H9 (cell line): ENCODE results near the gene NHLH1. TPM values are rescaled to one million over a fixed set of nuclear protein-coding genes. Genes with fewer than 3 reads are reported as not detected.

Experiments
- DNase-seq: peaks from one replicate; pipeline ENCODE4 v3.0.0-alpha.2; 2017
- H2AFZ ChIP-seq: one replicate; pipeline ENCODE4 v1.6.1; 2013; ENCODE audit warnings: mild to moderate bottlenecking, low read length, control low read depth, moderate library complexity
- H2AK5ac ChIP-seq: 2 replicates; pipeline ENCODE4 v1.6.1; 2013; ENCODE audit warnings: low read length, control low read depth, mixed read lengths; ENCODE audit not compliant: insufficient read length
- H2BK120ac ChIP-seq: one replicate; pipeline ENCODE4 v1.6.1; 2013; ENCODE audit warnings: low read depth, mild to moderate bottlenecking, low read length, control low read depth, inconsistent platforms; ENCODE audit not compliant: poor library complexity, severe bottlenecking
- H2BK12ac ChIP-seq: 2 replicates; pipeline ENCODE4 v1.6.1; 2013; ENCODE audit warnings: low read length, control low read depth, mixed read lengths, low read depth; ENCODE audit not compliant: insufficient read length
- H2BK15ac ChIP-seq: 2 replicates; pipeline ENCODE4 v1.6.1; 2013; ENCODE audit warnings: low read depth, low read length, control low read depth
- H2BK20ac ChIP-seq: one replicate; pipeline ENCODE4 v1.6.1; 2013; ENCODE audit warnings: low read depth, mild to moderate bottlenecking, low read length, control low read depth, inconsistent platforms; ENCODE audit not compliant: poor library complexity, severe bottlenecking
- H2BK5ac ChIP-seq: 2 replicates; pipeline ENCODE4 v1.6.1; 2013; ENCODE audit warnings: low read length, control low read depth, mixed read lengths; ENCODE audit not compliant: insufficient read length
- H3K14ac ChIP-seq: 2 replicates; pipeline ENCODE4 v1.6.1; 2013; ENCODE audit warnings: low read length, control low read depth; ENCODE audit not compliant: insufficient read depth
- H3K18ac ChIP-seq: 2 replicates; pipeline ENCODE4 v1.6.1; 2013; ENCODE audit warnings: low read depth, mild to moderate bottlenecking, mixed read lengths, low read length, control low read depth; ENCODE audit not compliant: insufficient read length
- H3K23ac ChIP-seq: 2 replicates; pipeline ENCODE4 v1.6.1; 2013; ENCODE audit warnings: low read length, control low read depth, mixed read lengths, low read depth; ENCODE audit not compliant: insufficient read length
- H3K23me2 ChIP-seq: 2 replicates; pipeline ENCODE4 v1.6.1; 2013; ENCODE audit warnings: low read depth, mild to moderate bottlenecking, mixed read lengths, low read length, control low read depth; ENCODE audit not compliant: insufficient read length, poor library complexity, severe bottlenecking
- H3K27ac ChIP-seq: 2 replicates; pipeline ENCODE4 v1.5.1; 2013; ENCODE audit warnings: low read length, control low read depth, mixed read lengths, low read depth; ENCODE audit not compliant: insufficient read length
- H3K27me3 ChIP-seq: 2 replicates; pipeline ENCODE4 v1.6.1; 2013; ENCODE audit warnings: low read length, control low read depth, inconsistent platforms; ENCODE audit not compliant: insufficient read depth
- H3K4ac ChIP-seq: 2 replicates; pipeline ENCODE4 v1.6.1; 2013; ENCODE audit warnings: low read depth, mild to moderate bottlenecking, control low read depth, inconsistent platforms, low read length, moderate library complexity
- H3K4me1 ChIP-seq: 2 replicates; pipeline ENCODE4 v1.6.1; 2013; ENCODE audit warnings: low read length, control low read depth, inconsistent platforms; ENCODE audit not compliant: insufficient read depth
- H3K4me2 ChIP-seq: 2 replicates; pipeline ENCODE4 v1.6.1; 2013; ENCODE audit warnings: low read length, control low read depth, mixed read lengths; ENCODE audit not compliant: insufficient read length, insufficient read depth
- H3K56ac ChIP-seq: 2 replicates; pipeline ENCODE4 v1.6.1; 2013; ENCODE audit warnings: low read depth, mild to moderate bottlenecking, mixed read lengths, low read length, control low read depth; ENCODE audit not compliant: insufficient read length
- H3K79me1 ChIP-seq: 2 replicates; pipeline ENCODE4 v1.6.1; 2013; ENCODE audit warnings: low read depth, mild to moderate bottlenecking, moderate library complexity, low read length, control low read depth, inconsistent platforms; ENCODE audit not compliant: insufficient read depth, poor library complexity, severe bottlenecking
- H3K79me2 ChIP-seq: 2 replicates; pipeline ENCODE4 v1.6.1; 2013; ENCODE audit warnings: low read length, control low read depth, inconsistent platforms; ENCODE audit not compliant: insufficient read depth
- H3K9ac ChIP-seq: 2 replicates; pipeline ENCODE4 v1.6.1; 2013; ENCODE audit warnings: low read length, control low read depth, mixed read lengths; ENCODE audit not compliant: insufficient read length; ENCODE audit errors: extremely low read depth
- H3K9me3 ChIP-seq: one replicate; pipeline ENCODE4 v1.6.1; 2013; ENCODE audit warnings: low read depth, low read length, inconsistent platforms; ENCODE audit not compliant: control insufficient read depth
- H3T11ph ChIP-seq: one replicate; pipeline ENCODE4 v1.6.1; 2013; ENCODE audit warnings: mild to moderate bottlenecking, low read length, control low read depth, inconsistent platforms
- H4K20me1 ChIP-seq: one replicate; pipeline ENCODE4 v1.6.1; 2013; ENCODE audit not compliant: control insufficient read depth, insufficient read length, insufficient read depth
- H4K5ac ChIP-seq: 2 replicates; pipeline ENCODE4 v1.6.1; 2013; ENCODE audit warnings: low read depth, mild to moderate bottlenecking, mixed read lengths, low read length, control low read depth; ENCODE audit not compliant: insufficient read length
- H4K8ac ChIP-seq: replicated peaks from 2 replicates; pipeline ENCODE4 v1.6.1; 2013; ENCODE audit warnings: low read length, control low read depth, mixed read lengths, low read depth; ENCODE audit not compliant: insufficient read length
- H4K91ac ChIP-seq: 2 replicates; pipeline ENCODE4 v1.6.1; 2013; ENCODE audit warnings: low read depth, mild to moderate bottlenecking, moderate library complexity, mixed read lengths, low read length, control low read depth; ENCODE audit not compliant: insufficient read length
- H3K27ac Mint-ChIP-seq, 3 experiments: 2 replicates in 2 of 3; 3 replicates in 1 of 3; pipeline ENCODE4 v1.8.0; 2020 to 2021; ENCODE audit warnings: mixed read lengths in 3 of 3, mild to moderate bottlenecking in 1 of 3, moderate library complexity in 1 of 3
- H3K27me3 Mint-ChIP-seq: 2 replicates; pipeline ENCODE4 v1.8.0; 2021; ENCODE audit warnings: low read depth, mild to moderate bottlenecking, moderate library complexity, mixed read lengths
- H3K36me3 Mint-ChIP-seq, 3 experiments: 2 replicates in 2 of 3; 3 replicates in 1 of 3; pipeline ENCODE4 v1.8.0; 2020 to 2021; ENCODE audit warnings: low read depth in 3 of 3, mixed read lengths in 3 of 3; ENCODE audit not compliant: insufficient read depth in 1 of 3
- H3K4me1 Mint-ChIP-seq, 2 experiments: 2 replicates each; pipeline ENCODE4 v1.8.0; 2020; ENCODE audit warnings: mixed read lengths in 2 of 2
- H3K4me3 Mint-ChIP-seq, 2 experiments: 2 replicates in 1 of 2; 3 replicates in 1 of 2; pipeline ENCODE4 v1.8.0; 2020 to 2021; ENCODE audit warnings: mild to moderate bottlenecking in 2 of 2, mixed read lengths in 2 of 2, moderate library complexity in 1 of 2
- H3K9me3 Mint-ChIP-seq, 2 experiments: 2 replicates in 1 of 2; 3 replicates in 1 of 2; pipeline ENCODE4 v1.8.0; 2020; ENCODE audit warnings: mild to moderate bottlenecking in 2 of 2, mixed read lengths in 2 of 2, moderate library complexity in 1 of 2
- WGBS: extraction: QIAGEN DNeasy Blood & Tissue Kit; methylation state at CpG from one replicate; pipeline ENCODE4 v1.1.7; 2013; ENCODE audit warnings: missing lambda C conversion rate, low lambda C conversion rate, mixed read lengths; ENCODE audit not compliant: insufficient read length; ENCODE audit errors: extremely low coverage; 5-methylcytosine and 5-hydroxymethylcytosine counted together
- total RNA-seq: library from RNA; stranded (reverse); gene quantifications from 2 replicates; pipeline ENCODE4 v1.2.1, GENCODE V29; 2021
- TF ChIP-seq, protein P1 (sequence below): fragments of 200-600 bp; sonication (generic); conservative IDR thresholded peaks from 3 replicates; pipeline ENCODE4 v1.8.0; 2021; ENCODE audit warnings: antibody characterized with exemption, mild to moderate bottlenecking

NHLH1 gene
- total RNA-seq, 1 experiment from 2014 or later: 1.5 TPM

GRCh38 chr1:160374306-160375110 lies 7.6 kb downstream of the NHLH1 start:
- Mint-ChIP-seq H3K9me3 (no peaks in the 10 kb centered on the region; a peak in 1 of 5 replicates), H3K4me3 (peak overlapping the region; percentile 42 to 61), H3K4me1 (peaks cover 55 to 57% of the 10 kb centered on the region in 2 experiments), H3K36me3 (no peaks in the 10 kb centered on the region), H3K27me3 (no peaks in the 10 kb centered on the region), H3K27ac (peak overlapping the region in 2 of 3 experiments; percentile 65 to 75; a peak in 2 of 7 replicates)
- TF ChIP-seq, protein P1, sequence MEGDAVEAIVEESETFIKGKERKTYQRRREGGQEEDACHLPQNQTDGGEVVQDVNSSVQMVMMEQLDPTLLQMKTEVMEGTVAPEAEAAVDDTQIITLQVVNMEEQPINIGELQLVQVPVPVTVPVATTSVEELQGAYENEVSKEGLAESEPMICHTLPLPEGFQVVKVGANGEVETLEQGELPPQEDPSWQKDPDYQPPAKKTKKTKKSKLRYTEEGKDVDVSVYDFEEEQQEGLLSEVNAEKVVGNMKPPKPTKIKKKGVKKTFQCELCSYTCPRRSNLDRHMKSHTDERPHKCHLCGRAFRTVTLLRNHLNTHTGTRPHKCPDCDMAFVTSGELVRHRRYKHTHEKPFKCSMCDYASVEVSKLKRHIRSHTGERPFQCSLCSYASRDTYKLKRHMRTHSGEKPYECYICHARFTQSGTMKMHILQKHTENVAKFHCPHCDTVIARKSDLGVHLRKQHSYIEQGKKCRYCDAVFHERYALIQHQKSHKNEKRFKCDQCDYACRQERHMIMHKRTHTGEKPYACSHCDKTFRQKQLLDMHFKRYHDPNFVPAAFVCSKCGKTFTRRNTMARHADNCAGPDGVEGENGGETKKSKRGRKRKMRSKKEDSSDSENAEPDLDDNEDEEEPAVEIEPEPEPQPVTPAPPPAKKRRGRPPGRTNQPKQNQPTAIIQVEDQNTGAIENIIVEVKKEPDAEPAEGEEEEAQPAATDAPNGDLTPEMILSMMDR: no peak
- DNase-seq: peak; percentile 63
- Histone ChIP-seq H3K27me3 (no peaks in the 10 kb centered on the region), H4K5ac (no peak overlapping the region), H2AK5ac (peak overlapping the region; percentile 96), H3K4ac (no peak overlapping the region), H2AFZ (no peak overlapping the region), H3K79me1 (no peaks in the 10 kb centered on the region), H3K56ac (no peak overlapping the region), H3K9me3 (no peaks in the 10 kb centered on the region), H3K4me1 (peaks cover 20% of the 10 kb centered on the region), H3K23ac (no peak overlapping the region), H3T11ph (no peak overlapping the region), H3K18ac (peak overlapping the region; percentile 56), H3K79me2 (no peaks in the 10 kb centered on the region), H2BK5ac (no peak overlapping the region), H4K20me1 (no peaks in the 10 kb centered on the region), H2BK12ac (no peak overlapping the region), H3K9ac (no peak overlapping the region), H3K23me2 (peaks cover 7% of the 10 kb centered on the region), H3K4me2 (peak overlapping the region; percentile 3), H3K27ac (no peak overlapping the region), H4K8ac (no peak overlapping the region), H2BK20ac (no peak overlapping the region), H2BK120ac (no peak overlapping the region), H4K91ac (no peak overlapping the region), H2BK15ac (no peak overlapping the region), H3K14ac (peak overlapping the region; percentile 52)
- WGBS: no CpG with 5 or more reads among the region's 6 CpGs
